Measurements from ENCODE around the gene MICALL2.

GRCh38 chr7:1449951-1450350, 9.3 kb downstream of the MICALL2 start:
- no peak for TF ChIP-seq CTCF (IDR thresholded peaks at IDR 0.05)
- TF ChIP-seq POLR2A (IDR thresholded peaks at IDR 0.05) = no peak

Measured in body of pancreas (tissue), 4 donors.